ENCODE data around the gene BCL2L12. TPM values are rescaled to one million over a fixed set of nuclear protein-coding genes. Genes with fewer than 3 reads are reported as not detected.

The BCL2L12 gene
- total RNA-seq, 1 donor: 5.1 TPM

DNA sequence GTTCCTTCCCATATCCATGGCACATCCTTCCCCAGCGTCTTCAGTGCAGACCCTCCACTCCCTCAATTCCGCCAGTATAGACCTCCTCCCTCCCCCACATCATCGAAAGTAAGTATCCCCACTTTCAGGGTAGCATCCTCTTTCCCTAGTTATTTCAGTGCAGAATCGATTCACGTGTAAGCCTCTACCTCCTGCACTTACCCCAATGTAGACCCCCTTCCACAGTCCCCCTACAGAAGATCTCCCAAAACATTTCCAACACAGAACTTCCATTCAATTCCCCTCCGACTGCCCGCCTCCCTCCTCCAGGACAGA, 740 bp upstream of the BCL2L12 start:
- Histone ChIP-seq H2AFZ (ENCODE audit: low read length) (peak overlapping the region; percentile 87), H3K9me3 (ENCODE audit: low read depth, low read length) (no peaks in the 10 kb centered on the region), H3K4me3 (ENCODE audit: insufficient read depth, low read length) (peak overlapping the region; percentile 88), H3K79me2 (ENCODE audit: insufficient read depth, low read length) (peaks cover 35% of the 10 kb centered on the region), H3K4me1 (ENCODE audit: insufficient read depth, low read length) (peaks cover 14% of the 10 kb centered on the region), H3K36me3 (ENCODE audit: insufficient read depth, low read length) (peaks cover 27% of the 10 kb centered on the region), H4K20me1 (ENCODE audit: insufficient read depth, low read length) (peaks cover 4% of the 10 kb centered on the region), H3K27ac (ENCODE audit: low read depth, low read length) (peak overlapping the region; percentile 45), H3K4me2 (ENCODE audit: insufficient read depth, low read length) (peak overlapping the region; percentile 90), H3K27me3 (ENCODE audit: insufficient read depth, low read length) (no peaks in the 10 kb centered on the region)
- TF ChIP-seq, protein P1, sequence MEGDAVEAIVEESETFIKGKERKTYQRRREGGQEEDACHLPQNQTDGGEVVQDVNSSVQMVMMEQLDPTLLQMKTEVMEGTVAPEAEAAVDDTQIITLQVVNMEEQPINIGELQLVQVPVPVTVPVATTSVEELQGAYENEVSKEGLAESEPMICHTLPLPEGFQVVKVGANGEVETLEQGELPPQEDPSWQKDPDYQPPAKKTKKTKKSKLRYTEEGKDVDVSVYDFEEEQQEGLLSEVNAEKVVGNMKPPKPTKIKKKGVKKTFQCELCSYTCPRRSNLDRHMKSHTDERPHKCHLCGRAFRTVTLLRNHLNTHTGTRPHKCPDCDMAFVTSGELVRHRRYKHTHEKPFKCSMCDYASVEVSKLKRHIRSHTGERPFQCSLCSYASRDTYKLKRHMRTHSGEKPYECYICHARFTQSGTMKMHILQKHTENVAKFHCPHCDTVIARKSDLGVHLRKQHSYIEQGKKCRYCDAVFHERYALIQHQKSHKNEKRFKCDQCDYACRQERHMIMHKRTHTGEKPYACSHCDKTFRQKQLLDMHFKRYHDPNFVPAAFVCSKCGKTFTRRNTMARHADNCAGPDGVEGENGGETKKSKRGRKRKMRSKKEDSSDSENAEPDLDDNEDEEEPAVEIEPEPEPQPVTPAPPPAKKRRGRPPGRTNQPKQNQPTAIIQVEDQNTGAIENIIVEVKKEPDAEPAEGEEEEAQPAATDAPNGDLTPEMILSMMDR (IDR thresholded peaks at IDR 0.05; ENCODE audit: extremely low read depth, low read depth, low read length): no peak
- DNase-seq (ENCODE audit: insufficient read length, low spot score, missing footprints): no peak

DNA sequence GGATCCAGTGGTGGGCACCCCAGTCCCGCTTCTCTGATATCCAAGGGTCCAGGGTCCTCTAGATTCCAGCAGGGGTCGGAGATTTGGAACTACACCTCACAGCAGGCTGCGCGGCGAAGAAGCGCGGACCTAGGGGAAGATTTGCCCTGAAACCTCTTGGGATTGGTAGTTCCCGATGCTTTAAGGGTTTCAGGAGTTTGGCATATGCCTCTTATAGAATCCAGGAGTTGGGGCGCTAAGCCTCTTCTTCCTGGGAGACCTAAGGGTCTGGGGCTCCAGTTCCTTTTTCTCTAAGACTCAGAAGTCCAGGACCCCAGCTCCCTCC, 349 bp downstream of the BCL2L12 start:
- Histone ChIP-seq H3K79me2 (ENCODE audit: insufficient read depth, low read length) (peaks cover 35% of the 10 kb centered on the region), H3K4me2 (ENCODE audit: insufficient read depth, low read length) (peak overlapping the region; percentile 90), H2AFZ (ENCODE audit: low read length) (peak overlapping the region; percentile 85), H4K20me1 (ENCODE audit: insufficient read depth, low read length) (peaks cover 4% of the 10 kb centered on the region), H3K4me3 (ENCODE audit: insufficient read depth, low read length) (peak overlapping the region; percentile 88), H3K27me3 (ENCODE audit: insufficient read depth, low read length) (no peaks in the 10 kb centered on the region), H3K36me3 (ENCODE audit: insufficient read depth, low read length) (peaks cover 23% of the 10 kb centered on the region), H3K27ac (ENCODE audit: low read depth, low read length) (peak overlapping the region; percentile 45), H3K4me1 (ENCODE audit: insufficient read depth, low read length) (peaks cover 14% of the 10 kb centered on the region), H3K9me3 (ENCODE audit: low read depth, low read length) (no peaks in the 10 kb centered on the region)
- DNase-seq (ENCODE audit: insufficient read length, low spot score, missing footprints): peak; percentile 95
- TF ChIP-seq, protein P1 (IDR thresholded peaks at IDR 0.05; ENCODE audit: extremely low read depth, low read depth, low read length): no peak

DNA sequence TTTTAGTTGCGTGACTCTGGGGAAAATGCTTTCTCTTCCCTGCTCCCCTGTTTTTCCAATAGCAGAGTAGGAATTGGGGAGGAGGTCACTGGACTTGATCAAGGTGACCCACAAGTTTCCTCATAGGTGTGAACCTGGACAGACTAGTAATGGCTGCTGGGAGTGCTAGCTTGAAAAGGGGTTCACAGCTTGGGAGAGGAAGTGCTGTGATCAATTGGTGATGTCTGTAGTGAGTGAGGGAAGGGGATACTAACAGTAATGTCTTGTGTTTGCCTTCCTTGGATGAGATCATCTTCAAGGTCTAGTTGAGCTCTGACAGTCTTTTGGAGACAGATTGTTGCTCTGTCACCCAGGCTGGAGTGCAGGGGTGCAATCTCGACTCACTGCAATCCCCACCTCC, 1.7 kb downstream of the BCL2L12 start:
- TF ChIP-seq, protein P1 (IDR thresholded peaks at IDR 0.05; ENCODE audit: extremely low read depth, low read depth, low read length): no peak
- Histone ChIP-seq H3K79me2 (ENCODE audit: insufficient read depth, low read length) (peaks cover 35% of the 10 kb centered on the region), H3K4me1 (ENCODE audit: insufficient read depth, low read length) (peaks cover 17% of the 10 kb centered on the region), H3K36me3 (ENCODE audit: insufficient read depth, low read length) (peaks cover 17% of the 10 kb centered on the region), H3K4me3 (ENCODE audit: insufficient read depth, low read length) (no peak overlapping the region), H3K4me2 (ENCODE audit: insufficient read depth, low read length) (no peak overlapping the region), H3K27ac (ENCODE audit: low read depth, low read length) (no peak overlapping the region), H3K27me3 (ENCODE audit: insufficient read depth, low read length) (no peaks in the 10 kb centered on the region), H2AFZ (ENCODE audit: low read length) (no peak overlapping the region), H3K9me3 (ENCODE audit: low read depth, low read length) (no peaks in the 10 kb centered on the region), H4K20me1 (ENCODE audit: insufficient read depth, low read length) (peaks cover 4% of the 10 kb centered on the region)
- no peak for DNase-seq (ENCODE audit: insufficient read length, low spot score, missing footprints)

DNA sequence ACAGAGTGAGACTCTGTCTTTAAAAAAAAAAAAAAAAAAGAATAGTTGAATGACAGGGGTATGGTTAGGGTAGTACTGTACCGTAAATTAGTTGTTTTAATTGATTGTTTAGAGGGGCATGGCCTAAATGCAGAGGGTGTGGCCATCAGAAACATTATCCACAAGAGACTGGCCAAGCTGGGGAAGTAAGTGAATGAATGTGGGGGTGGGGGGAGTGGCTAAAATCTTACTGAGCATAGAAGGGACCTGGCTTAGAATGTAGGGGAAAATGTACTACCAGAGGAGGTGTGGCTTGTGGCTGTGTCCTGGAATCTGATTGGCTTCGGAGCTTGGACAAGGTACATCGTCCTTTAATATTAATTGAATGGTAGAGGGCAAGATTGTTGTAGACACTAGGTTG, 3.8 kb downstream of the BCL2L12 start:
- no peak overlapping the region for H3K4me3 ChIP-seq (ENCODE audit: insufficient read depth, low read length)
- peaks cover 9% of the 10 kb centered on the region for H3K36me3 ChIP-seq (ENCODE audit: insufficient read depth, low read length)
- H3K27ac ChIP-seq (ENCODE audit: low read depth, low read length): no peak overlapping the region
- peaks cover 13% of the 10 kb centered on the region for H3K4me1 ChIP-seq (ENCODE audit: insufficient read depth, low read length)
- TF ChIP-seq, protein P1 (IDR thresholded peaks at IDR 0.05; ENCODE audit: extremely low read depth, low read depth, low read length): no peak
- no peak overlapping the region for H3K4me2 ChIP-seq (ENCODE audit: insufficient read depth, low read length)
- no peaks in the 10 kb centered on the region for H3K27me3 ChIP-seq (ENCODE audit: insufficient read depth, low read length)
- H3K9me3 ChIP-seq (ENCODE audit: low read depth, low read length): no peaks in the 10 kb centered on the region
- H4K20me1 ChIP-seq (ENCODE audit: insufficient read depth, low read length): no peaks in the 10 kb centered on the region
- peaks cover 23% of the 10 kb centered on the region for H3K79me2 ChIP-seq (ENCODE audit: insufficient read depth, low read length)
- no peak for DNase-seq (ENCODE audit: insufficient read length, low spot score, missing footprints)
- H2AFZ ChIP-seq (ENCODE audit: low read length): no peak overlapping the region
